Measurements from ENCODE around the gene MRPL9. TPM values are rescaled to one million over a fixed set of nuclear protein-coding genes. Genes with fewer than 3 reads are reported as not detected.

Gene MRPL9
- total RNA-seq = 100 to 1,000 TPM; 139 to 184 TPM

GRCh38 chr1:151762941-151763921 is at the start of gene MRPL9:
Gene MRPL9, minus strand, starts transcription at chr1:151763496. Its CDS starts 17 bp downstream, at chr1:151763479.
- DNase-seq = peak; percentile 94
- H3K4me1 Mint-ChIP-seq = peaks cover 24% of the 10 kb centered on the region
- CTCF ChIA-PET = interaction anchor here (0.6 to 2.4 kb wide), 14 partner anchors 14 to 391 kb away, joined by 3 to 17 read pairs (median 3); partner anchors contain the start of genes SELENBP1 and TDRKH
- peaks cover 27% of the 10 kb centered on the region for H3K36me3 Mint-ChIP-seq (ENCODE audit: low read depth)
- H3K9me3 Mint-ChIP-seq (ENCODE audit: low read depth) = no peaks in the 10 kb centered on the region
- peak; percentile 99 for ATAC-seq
- H3K4me3 Mint-ChIP-seq = peak within 1 kb of the TSS; percentile 89
- POLR2A ChIA-PET = interaction anchor here (0.6 to 1.4 kb wide), 5 partner anchors 26 to 562 kb away, joined by 3 to 7 read pairs (median 4); partner anchors contain the start of gene TDRKH
- no peaks in the 10 kb centered on the region for H3K27me3 Mint-ChIP-seq
- intact Hi-C loops (cut with DNase I, micrococcal nuclease) = loop anchor here (1.0 to 5.0 kb wide), 6 partner anchors 27 to 436 kb away; partner anchors contain the start of genes TDRKH (in 2 of the 2), C2CD4D (in 1 of the 2), PI4KB (in 1 of the 2) and PSMB4 (in 1 of the 2)
- H3K27ac Mint-ChIP-seq = peak within 1 kb of the TSS; percentile 95

- H3K4me3 Mint-ChIP-seq = no peak overlapping the region
- H3K4me1 Mint-ChIP-seq = peaks cover 16% of the 10 kb centered on the region
- no peaks in the 10 kb centered on the region for H3K36me3 Mint-ChIP-seq (ENCODE audit: low read depth)
- intact Hi-C loops (cut with DNase I, micrococcal nuclease) = no loop called here
- no peak overlapping the region for H3K27ac Mint-ChIP-seq
- CTCF ChIA-PET = interaction anchor here (2.7 kb wide), 1 partner anchor 9 kb away, joined by 8 read pairs; no protein-coding TSS in a partner anchor
- POLR2A ChIA-PET = no interaction called here
- H3K9me3 Mint-ChIP-seq (ENCODE audit: low read depth) = no peaks in the 10 kb centered on the region
- DNase-seq (no peak), ATAC-seq (no peak)
- no peaks in the 10 kb centered on the region for H3K27me3 Mint-ChIP-seq
Observed at GRCh38 chr1:151811181-151811580, 47.9 kb upstream of the MRPL9 start.

GRCh38 chr1:151809985-151810556 is 46.8 kb upstream of the MRPL9 start:
- intact Hi-C loops (cut with DNase I, micrococcal nuclease) = no loop called here
- Mint-ChIP-seq H3K4me3 (no peak overlapping the region), H3K27ac (no peak overlapping the region), H3K4me1 (peaks cover 8% of the 10 kb centered on the region), H3K9me3 (ENCODE audit: low read depth) (no peaks in the 10 kb centered on the region), H3K27me3 (no peaks in the 10 kb centered on the region), H3K36me3 (ENCODE audit: low read depth) (no peaks in the 10 kb centered on the region)
- DNase-seq = no peak
- no peak for ATAC-seq
- ChIA-PET CTCF (interaction anchor here (0.7 to 2.7 kb wide), 3 partner anchors 10 to 21 kb away, joined by 3 to 8 read pairs (median 3); no protein-coding TSS in a partner anchor), POLR2A (no interaction called here)

GRCh38 chr1:151809290-151809984 is 46.1 kb upstream of the MRPL9 start:
- Mint-ChIP-seq H3K27me3 (no peaks in the 10 kb centered on the region), H3K27ac (no peak overlapping the region), H3K4me3 (no peak overlapping the region), H3K4me1 (peaks cover 2% of the 10 kb centered on the region), H3K36me3 (ENCODE audit: low read depth) (no peaks in the 10 kb centered on the region), H3K9me3 (ENCODE audit: low read depth) (no peaks in the 10 kb centered on the region)
- DNase-seq = no peak
- POLR2A ChIA-PET = no interaction called here
- CTCF ChIA-PET = interaction anchor here (0.7 to 2.7 kb wide), 5 partner anchors 8 to 632 kb away, joined by 3 to 8 read pairs (median 3); no protein-coding TSS in a partner anchor
- no peak for ATAC-seq
- intact Hi-C loops (cut with DNase I, micrococcal nuclease) = no loop called here

- intact Hi-C loops (cut with DNase I, micrococcal nuclease) = no loop called here
- ATAC-seq (no peak), DNase-seq (no peak)
- Mint-ChIP-seq H3K27ac (no peak overlapping the region), H3K36me3 (ENCODE audit: low read depth) (no peaks in the 10 kb centered on the region), H3K4me3 (no peak overlapping the region), H3K4me1 (no peaks in the 10 kb centered on the region), H3K27me3 (no peaks in the 10 kb centered on the region), H3K9me3 (ENCODE audit: low read depth) (no peaks in the 10 kb centered on the region)
- CTCF ChIA-PET = interaction anchor here (1.0 to 2.0 kb wide), 3 partner anchors 9 to 29 kb away, joined by 4 to 8 read pairs (median 5); no protein-coding TSS in a partner anchor
- POLR2A ChIA-PET = interaction anchor here (0.7 kb wide), 1 partner anchor 34 kb away, joined by 3 read pairs; no protein-coding TSS in a partner anchor
Observed at GRCh38 chr1:151807766-151808165, 44.5 kb upstream of the MRPL9 start.

- POLR2A ChIA-PET = no interaction called here
- CTCF ChIA-PET = interaction anchor here (1.0 to 2.0 kb wide), 4 partner anchors 8 to 30 kb away, joined by 3 to 8 read pairs (median 4); no protein-coding TSS in a partner anchor
- H3K9me3 Mint-ChIP-seq (ENCODE audit: low read depth) = no peaks in the 10 kb centered on the region
- H3K27ac Mint-ChIP-seq = no peak overlapping the region
- ATAC-seq = no peak
- no peak overlapping the region for H3K4me3 Mint-ChIP-seq
- H3K36me3 Mint-ChIP-seq (ENCODE audit: low read depth) = no peaks in the 10 kb centered on the region
- DNase-seq = no peak
- no peaks in the 10 kb centered on the region for H3K4me1 Mint-ChIP-seq
- H3K27me3 Mint-ChIP-seq = no peaks in the 10 kb centered on the region
- intact Hi-C loops (cut with DNase I, micrococcal nuclease) = no loop called here
Observed at GRCh38 chr1:151807131-151807530, 43.8 kb upstream of the MRPL9 start.

- CTCF ChIA-PET = interaction anchor here (0.5 kb wide), 1 partner anchor 494 kb away, joined by 3 read pairs; no protein-coding TSS in a partner anchor
- DNase-seq = no peak
- no peaks in the 10 kb centered on the region for H3K4me1 Mint-ChIP-seq
- H3K27me3 Mint-ChIP-seq = no peaks in the 10 kb centered on the region
- H3K9me3 Mint-ChIP-seq (ENCODE audit: low read depth) = no peaks in the 10 kb centered on the region
- POLR2A ChIA-PET = no interaction called here
- intact Hi-C loops (cut with DNase I, micrococcal nuclease) = no loop called here
- no peaks in the 10 kb centered on the region for H3K36me3 Mint-ChIP-seq (ENCODE audit: low read depth)
- no peak overlapping the region for H3K27ac Mint-ChIP-seq
- no peak overlapping the region for H3K4me3 Mint-ChIP-seq
- no peak for ATAC-seq
Observed at GRCh38 chr1:151806170-151806569, 42.9 kb upstream of the MRPL9 start.

GRCh38 chr1:151805066-151805820 is 41.9 kb upstream of the MRPL9 start, which contains the start of gene LINGO4:
Gene LINGO4, minus strand, starts transcription at chr1:151805419. Its CDS starts 2,715 bp downstream, at chr1:151802704.
- DNase-seq = no peak
- no peak within 1 kb of the TSS for H3K27ac Mint-ChIP-seq
- H3K9me3 Mint-ChIP-seq (ENCODE audit: low read depth) = no peaks in the 10 kb centered on the region
- intact Hi-C loops (cut with DNase I, micrococcal nuclease) = no loop called here
- H3K36me3 Mint-ChIP-seq (ENCODE audit: low read depth) = no peaks in the 10 kb centered on the region
- no peaks in the 10 kb centered on the region for H3K27me3 Mint-ChIP-seq
- ChIA-PET CTCF (interaction anchor here (1.0 to 1.1 kb wide), 2 partner anchors 16 to 43 kb away, joined by 3 read pairs; no protein-coding TSS in a partner anchor), POLR2A (no interaction called here)
- peaks cover 3% of the 10 kb centered on the region for H3K4me1 Mint-ChIP-seq
- no peak within 1 kb of the TSS for H3K4me3 Mint-ChIP-seq
- ATAC-seq = no peak

- no peaks in the 10 kb centered on the region for H3K9me3 Mint-ChIP-seq (ENCODE audit: low read depth)
- H3K4me1 Mint-ChIP-seq = peaks cover 3% of the 10 kb centered on the region
- H3K4me3 Mint-ChIP-seq = no peak overlapping the region
- no peaks in the 10 kb centered on the region for H3K36me3 Mint-ChIP-seq (ENCODE audit: low read depth)
- DNase-seq (no peak), ATAC-seq (no peak)
- H3K27me3 Mint-ChIP-seq = no peaks in the 10 kb centered on the region
- no peak overlapping the region for H3K27ac Mint-ChIP-seq
- POLR2A ChIA-PET = no interaction called here
- CTCF ChIA-PET = interaction anchor here (0.7 to 1.1 kb wide), 3 partner anchors 14 to 98 kb away, joined by 3 to 4 read pairs (median 3); no protein-coding TSS in a partner anchor
- intact Hi-C loops (cut with DNase I, micrococcal nuclease) = no loop called here
Observed at GRCh38 chr1:151803915-151804314, 40.6 kb upstream of the MRPL9 start.

- no peak for DNase-seq
- Mint-ChIP-seq H3K4me3 (no peak overlapping the region), H3K27ac (no peak overlapping the region), H3K9me3 (ENCODE audit: low read depth) (no peaks in the 10 kb centered on the region), H3K36me3 (ENCODE audit: low read depth) (no peaks in the 10 kb centered on the region), H3K27me3 (no peaks in the 10 kb centered on the region), H3K4me1 (peaks cover 3% of the 10 kb centered on the region)
- ATAC-seq = no peak
- POLR2A ChIA-PET = no interaction called here
- CTCF ChIA-PET = interaction anchor here (0.7 to 1.4 kb wide), 2 partner anchors 13 to 162 kb away, joined by 3 to 10 read pairs; partner anchors contain the start of gene TDRKH
- intact Hi-C loops (cut with DNase I, micrococcal nuclease) = no loop called here
Observed at GRCh38 chr1:151803164-151803563, 39.9 kb upstream of the MRPL9 start.

All from activated CD4-positive, alpha-beta T cell treated with anti-CD3 and anti-CD28 coated beads for 36 hours (primary cell).